Pancreas (tissue), 10 donors: ENCODE data around the gene COL4A1. TPM values are rescaled to one million over a fixed set of nuclear protein-coding genes. Genes with fewer than 3 reads are reported as not detected.

Experiments
- ATAC-seq, 4 donors: fragments of 200-7000 bp; cut with Tn5 transposase; one replicate each; pipeline versions ENCODE4 v1.8.0 to v1.9.1; 2020; ENCODE audit warnings: mild to moderate bottlenecking in 4 of 4, moderate library complexity in 4 of 4
- DNase-seq, 6 donors: peaks; one replicate each; pipeline ENCODE4 v3.0.0-alpha.2; 2020
- FAIRE-seq: peaks from 2 replicates; lab custom pipeline; 2012; peaks lifted over from hg19 to GRCh38; lab: Jason Lieb, UNC
- H3K27ac ChIP-seq, 4 donors: fragments of 200-600 bp; sonication (generic); 1 replicate in 3 of 4; 2 replicates in 1 of 4; pipeline versions ENCODE4 v1.5.0 to v1.8.0; 2020
- H3K27me3 ChIP-seq, 4 donors: fragments of 200-600 bp; one replicate each; pipeline ENCODE4 v1.8.0; 2021
- H3K36me3 ChIP-seq, 3 donors: fragments of 200-600 bp; sonication (generic) in 1 of 3; one replicate each; pipeline versions ENCODE4 v1.5.0 to v1.8.0; 2020 to 2021
- H3K4me1 ChIP-seq, 3 donors: fragments of 200-600 bp; one replicate each; pipeline ENCODE4 v1.8.0; 2021
- H3K4me3 ChIP-seq, 4 donors: fragments of 200-600 bp; sonication (generic) in 2 of 4; one replicate each; pipeline versions ENCODE4 v1.5.0 to v1.8.0; 2020 to 2021
- H3K9me3 ChIP-seq, 4 donors: fragments of 200-600 bp; one replicate each; pipeline ENCODE4 v1.8.0; 2021
- CTCF ChIP-seq, 4 donors: fragments of 200-600 bp; sonication (generic) in 3 of 4; IDR thresholded peaks; one replicate each; pipeline versions ENCODE4 v1.5.0 to v1.8.0; 2021; ENCODE audit warnings: antibody characterized with exemption in 4 of 4
- WGBS, 2 donors: extraction: QIAGEN DNeasy Blood & Tissue Kit; methylation state at CpG; one replicate each; pipeline ENCODE4 v1.1.7; 2013; 5-methylcytosine and 5-hydroxymethylcytosine counted together
- intact Hi-C, 3 donors: fragments of 100-400 bp; cut with DNase I; formaldehyde crosslinking; loops; one replicate each; pipeline versions ENCODE4 v1.11.1 to v1.14.2; 2022
- polyA plus RNA-seq, 2 donors: library from polyadenylated mRNA; stranded (reverse); fragments of 200-250 nt; gene quantifications; one replicate each; pipeline ENCODE4 v1.2.3, GENCODE V29; 2013
- total RNA-seq, 6 donors: library from RNA; stranded (reverse); fragmentation: NEBNext Ultra II Directional in 4 of 6; extraction: Animal tissue kit (Norgen Biotek cat#: 25700) in 4 of 6; gene quantifications; one replicate each; pipeline versions ENCODE4 v1.2.1 to v1.2.4, GENCODE V29; 2021 to 2023
- donor health status: healthy with polysubstance abuse.
- donor health status: DM: no; HTN: no; CAD: no; lungs with moderate emphysema.
- donor health status: DM: no; HTN: no; CAD: no.
- donor health status: control.
- donor health status: control.
- donor health status: Bipolar disorder and iron deficiency.
- donor health status: DM: yes; HTN: yes; CAD: no.
- donor health status: DM: no; HTN: no; CAD: no.
- donor health status: DM: no; HTN: no; CAD: no.
- donor health status: DM: yes; HTN: yes; CAD: no.

COL4A1 gene
- total and polyA plus RNA-seq, 8 donors = 20.7 to 167 (median 35.6) TPM

DNA sequence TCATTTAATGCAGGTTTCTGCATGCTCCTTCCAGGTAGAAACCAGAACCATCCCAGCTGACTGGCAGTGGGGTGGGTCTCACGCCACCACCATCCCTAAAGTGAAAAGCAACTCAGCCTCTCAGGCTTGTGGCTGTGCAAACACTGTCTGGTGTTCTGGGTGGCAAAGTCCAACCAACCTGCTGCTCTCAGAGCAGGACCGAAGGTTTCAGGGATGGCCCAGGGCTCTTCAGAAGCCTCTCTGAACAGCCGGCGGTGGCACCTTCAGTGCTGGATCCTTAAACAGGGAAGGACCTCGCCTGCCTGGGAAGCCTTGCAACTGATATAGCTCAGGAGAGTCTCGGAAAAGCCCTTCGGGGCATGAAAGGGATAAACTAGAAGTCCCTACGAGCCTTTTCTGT, 100.8 kb downstream of the COL4A1 start:
- 73 to 78% methylated on average over 8 of the region's 8 CpGs for WGBS, 2 donors
- DNase-seq = no peak
- Histone ChIP-seq H3K27me3 (no peaks in the 10 kb centered on the region), H3K4me3 (no peak overlapping the region), H3K9me3 (no peaks in the 10 kb centered on the region), H3K36me3 (no peaks in the 10 kb centered on the region), H3K27ac (no peak overlapping the region), H3K4me1 (no peaks in the 10 kb centered on the region)
- TF ChIP-seq CTCF (IDR thresholded peaks at IDR 0.05) = no peak
- intact Hi-C loops = no loop called here
- peak in 2 of 4 donors; percentile 60 to 65 for ATAC-seq
- no peak for FAIRE-seq

DNA sequence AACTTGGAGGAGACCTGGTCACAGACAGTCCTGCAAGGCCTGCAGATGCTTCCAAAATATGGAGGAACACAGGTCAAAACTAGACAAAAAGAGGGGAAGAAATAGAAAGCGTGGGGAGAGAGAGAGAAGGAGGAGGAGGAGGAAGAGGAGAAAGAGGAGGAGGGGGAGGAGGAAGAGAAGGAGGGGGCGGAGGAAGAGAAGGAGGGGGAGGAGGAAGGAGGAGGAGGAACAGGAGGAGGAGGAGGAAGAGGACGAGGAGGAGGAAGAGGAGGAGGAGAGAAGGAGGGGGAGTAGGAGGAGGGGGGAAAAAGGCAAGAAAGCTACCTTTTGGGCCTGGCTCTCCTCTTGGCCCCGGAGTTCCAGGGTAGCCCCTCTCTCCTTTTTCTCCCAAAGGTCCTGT, 105.8 kb downstream of the COL4A1 start:
- FAIRE-seq = no peak
- intact Hi-C loops = no loop called here
- Histone ChIP-seq H3K9me3 (no peaks in the 10 kb centered on the region), H3K27ac (no peak overlapping the region), H3K36me3 (peaks cover 0 to 4% (median 0%) of the 10 kb centered on the region in 3 donors), H3K4me1 (no peaks in the 10 kb centered on the region), H3K27me3 (no peaks in the 10 kb centered on the region), H3K4me3 (no peak overlapping the region)
- 73 to 79% methylated on average over 3 to 4 of the region's 4 CpGs for WGBS, 2 donors
- no peak for TF ChIP-seq CTCF (IDR thresholded peaks at IDR 0.05)
- no peak for DNase-seq
- ATAC-seq = no peak

DNA sequence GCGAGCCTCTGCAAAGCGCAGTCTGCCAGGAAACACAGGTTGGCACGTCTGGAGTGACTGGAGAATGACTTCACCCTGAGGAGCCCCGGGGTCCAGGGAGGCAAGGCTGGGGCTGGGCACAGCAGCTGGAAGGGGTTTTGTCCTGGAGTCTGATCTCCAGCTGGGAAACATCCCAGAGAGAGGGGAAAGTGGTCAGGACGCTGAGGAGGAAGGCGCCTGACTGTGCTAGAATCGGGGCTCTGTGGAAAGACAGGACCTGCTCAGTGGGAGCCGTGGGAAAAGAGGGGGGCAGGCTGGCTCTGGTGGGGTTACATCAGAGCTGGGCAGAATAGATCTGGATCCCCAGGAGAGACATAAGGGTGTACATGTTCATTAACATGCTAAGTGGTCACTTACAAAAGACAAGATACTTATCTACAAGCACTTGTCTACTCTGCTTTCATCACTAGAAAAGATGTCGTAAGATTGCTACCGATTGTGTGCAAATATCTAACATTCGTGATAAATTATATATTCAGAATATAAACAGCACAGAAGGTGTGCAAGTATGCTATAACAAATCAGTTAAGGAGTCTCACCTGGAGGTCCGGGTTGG, 106.6 kb downstream of the COL4A1 start:
- Histone ChIP-seq H3K27ac (no peak overlapping the region), H3K4me1 (no peaks in the 10 kb centered on the region), H3K27me3 (no peaks in the 10 kb centered on the region), H3K4me3 (no peak overlapping the region), H3K9me3 (no peaks in the 10 kb centered on the region), H3K36me3 (peaks cover 0 to 4% (median 0%) of the 10 kb centered on the region in 3 donors)
- no peak for TF ChIP-seq CTCF (IDR thresholded peaks at IDR 0.05)
- no peak for ATAC-seq
- DNase-seq = no peak
- WGBS, 2 donors = 52 to 72% methylated on average over 12 of the region's 12 CpGs
- intact Hi-C loops = no loop called here
- FAIRE-seq = no peak

DNA sequence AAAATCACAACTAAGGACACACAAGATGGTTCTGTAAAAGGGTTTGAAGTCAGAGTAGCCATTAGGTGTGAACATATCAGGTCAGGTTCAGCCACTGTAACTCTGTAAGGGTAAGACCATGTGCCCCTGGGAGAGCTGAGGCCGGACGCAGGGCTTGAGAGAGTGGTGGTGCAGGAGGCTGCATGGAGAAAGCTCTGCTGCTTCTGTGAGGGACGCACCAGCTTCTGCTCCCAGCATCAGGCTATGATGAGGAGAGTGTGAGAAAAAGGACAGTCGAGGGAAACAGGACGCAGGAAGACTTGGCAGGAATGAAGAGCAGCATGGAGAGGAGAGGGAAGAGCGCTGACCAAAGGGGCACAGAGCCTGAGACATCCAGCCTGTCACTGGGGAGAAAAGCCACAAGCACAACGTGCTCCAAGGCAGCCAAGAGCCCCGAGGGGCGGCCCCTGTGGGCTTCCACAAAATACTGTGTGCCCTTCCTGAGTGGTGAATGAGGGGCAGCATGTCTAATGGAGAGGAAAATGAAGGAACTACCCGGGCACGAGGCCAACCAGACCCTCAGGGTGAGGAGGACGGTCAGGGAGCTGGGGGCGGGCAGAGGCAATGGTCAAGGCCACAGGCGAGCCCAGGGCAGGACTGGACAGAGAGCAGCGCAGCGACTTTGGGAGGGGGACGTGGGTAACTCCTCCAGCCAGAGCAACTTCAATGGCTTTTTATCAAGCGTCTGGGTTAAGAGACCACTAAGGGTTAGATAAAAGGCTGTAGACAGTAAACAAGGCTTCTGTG, 107.7 kb downstream of the COL4A1 start:
- H3K27ac ChIP-seq = no peak overlapping the region
- no peaks in the 10 kb centered on the region for H3K27me3 ChIP-seq
- H3K9me3 ChIP-seq = no peaks in the 10 kb centered on the region
- TF ChIP-seq CTCF (IDR thresholded peaks at IDR 0.05) = no peak
- intact Hi-C loops = no loop called here
- FAIRE-seq = no peak
- 48 to 51% methylated on average over 18 of the region's 18 CpGs for WGBS, 2 donors
- ATAC-seq = no peak
- no peak for DNase-seq
- peaks cover 0 to 4% (median 0%) of the 10 kb centered on the region in 3 donors for H3K36me3 ChIP-seq
- H3K4me3 ChIP-seq = no peak overlapping the region
- H3K4me1 ChIP-seq = no peaks in the 10 kb centered on the region

DNA sequence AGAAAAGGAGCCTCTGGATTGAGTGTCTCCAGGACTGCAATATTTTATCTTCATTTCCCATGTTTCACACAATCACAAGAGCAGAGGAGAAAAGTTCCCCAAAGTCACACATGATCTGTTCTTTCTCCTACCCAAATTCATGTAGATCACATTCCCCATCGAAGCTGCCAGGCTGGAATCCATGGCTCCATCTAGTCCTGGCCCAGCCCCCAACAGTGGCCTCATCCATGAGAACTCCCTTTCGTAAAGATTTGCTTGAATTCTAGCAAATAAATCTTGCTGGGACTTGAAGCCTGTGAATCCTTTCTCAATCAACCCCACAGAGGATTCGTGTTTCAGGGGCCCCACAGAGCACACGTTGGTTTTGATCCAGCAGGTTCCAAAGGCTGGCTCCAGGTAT, 109.5 kb downstream of the COL4A1 start:
- TF ChIP-seq CTCF (IDR thresholded peaks at IDR 0.05) = no peak
- no peak overlapping the region for H3K27ac ChIP-seq
- H3K4me3 ChIP-seq = no peak overlapping the region
- no peaks in the 10 kb centered on the region for H3K4me1 ChIP-seq
- DNase-seq (no peak), FAIRE-seq (no peak), ATAC-seq (no peak)
- intact Hi-C loops = no loop called here
- H3K27me3 ChIP-seq = no peaks in the 10 kb centered on the region
- H3K9me3 ChIP-seq = no peaks in the 10 kb centered on the region
- 58 to 76% methylated on average over 4 of the region's 4 CpGs for WGBS, 2 donors
- peaks cover 0 to 4% (median 0%) of the 10 kb centered on the region in 3 donors for H3K36me3 ChIP-seq
